Type B pancreatic cell (in vitro differentiated cells): ENCODE results near the gene FKBP1C. TPM values are rescaled to one million over a fixed set of nuclear protein-coding genes. Genes with fewer than 3 reads are reported as not detected.
"Not testable (repeated sequence)": the region's sequence is repeated elsewhere in the genome, so short reads cannot be mapped to it uniquely, and the experiment has no call there.

Experiments
- DNase-seq: peaks from one replicate; pipeline ENCODE4 v3.0.0; 2021; ENCODE audit warnings: mixed read lengths; ENCODE audit not compliant: unreplicated experiment; ENCODE audit errors: extremely low spot score
- H3K27ac Mint-ChIP-seq: 2 replicates; pipeline ENCODE4 v1.8.0; 2021; ENCODE audit warnings: mild to moderate bottlenecking, mixed read lengths
- H3K27me3 Mint-ChIP-seq: 2 replicates; pipeline ENCODE4 v1.8.0; 2021; ENCODE audit warnings: mixed read lengths
- H3K36me3 Mint-ChIP-seq: 2 replicates; pipeline ENCODE4 v1.8.0; 2021; ENCODE audit warnings: mixed read lengths
- H3K4me1 Mint-ChIP-seq: one replicate; pipeline ENCODE4 v1.8.0; 2021; ENCODE audit warnings: mixed read lengths; ENCODE audit not compliant: unreplicated experiment
- H3K4me3 Mint-ChIP-seq: 2 replicates; pipeline ENCODE4 v1.8.0; 2021; ENCODE audit warnings: mild to moderate bottlenecking, mixed read lengths
- H3K9me3 Mint-ChIP-seq: 2 replicates; pipeline ENCODE4 v1.8.0; 2021; ENCODE audit warnings: mixed read lengths
- CTCF ChIP-seq: fragments of 200-600 bp; sonication (generic); conservative IDR thresholded peaks from 2 replicates; pipeline ENCODE4 v1.5.0; 2021; ENCODE audit warnings: antibody characterized with exemption, mild to moderate bottlenecking
- long read RNA-seq: library from polyadenylated mRNA; unstranded; transcript quantifications from one replicate; pipeline ENCODE4 v2.0.0, GENCODE V29; 2020
- total RNA-seq: library from RNA; stranded (reverse); gene quantifications from 2 replicates; pipeline ENCODE4 v1.2.1, GENCODE V29; 2021; ENCODE audit warnings: low replicate concordance

The FKBP1C gene
- total RNA-seq = 0.63 and 0.79 TPM in 2 replicates
- long read RNA-seq = 0 reads

GRCh38 chr6:63211343-63211742, at the start of gene FKBP1C:
Gene FKBP1C, plus strand, starts transcription at chr6:63211469.
- not testable (repeated sequence) for H3K27ac Mint-ChIP-seq, H3K4me1 Mint-ChIP-seq, DNase-seq, H3K27me3 Mint-ChIP-seq, H3K4me3 Mint-ChIP-seq, H3K36me3 Mint-ChIP-seq
- peaks cover 10% of the 10 kb centered on the region for H3K9me3 Mint-ChIP-seq

GRCh38 chr6:63164047-63164803, 47.0 kb upstream of the FKBP1C start:
- H3K9me3 Mint-ChIP-seq, H3K4me1 Mint-ChIP-seq, H3K36me3 Mint-ChIP-seq, H3K27me3 Mint-ChIP-seq, DNase-seq, H3K27ac Mint-ChIP-seq, H3K4me3 Mint-ChIP-seq: not testable (repeated sequence)

GRCh38 chr6:63174173-63174572, 37.1 kb upstream of the FKBP1C start:
- DNase-seq = no peak
- Mint-ChIP-seq H3K4me1 (no peaks in the 10 kb centered on the region), H3K36me3 (no peaks in the 10 kb centered on the region), H3K27me3 (no peaks in the 10 kb centered on the region), H3K4me3 (no peak overlapping the region), H3K27ac (no peak overlapping the region), H3K9me3 (no peaks in the 10 kb centered on the region)
- no peak for TF ChIP-seq CTCF

GRCh38 chr6:63176181-63176580, 35.1 kb upstream of the FKBP1C start:
- Mint-ChIP-seq H3K9me3 (no peaks in the 10 kb centered on the region), H3K4me3 (no peak overlapping the region), H3K4me1 (no peaks in the 10 kb centered on the region), H3K36me3 (no peaks in the 10 kb centered on the region), H3K27ac (no peak overlapping the region), H3K27me3 (no peaks in the 10 kb centered on the region)
- no peak for DNase-seq
- TF ChIP-seq CTCF = no peak

GRCh38 chr6:63180367-63180766, 30.9 kb upstream of the FKBP1C start:
- Mint-ChIP-seq H3K9me3 (no peaks in the 10 kb centered on the region), H3K27ac (no peak overlapping the region), H3K4me3 (no peak overlapping the region), H3K36me3 (no peaks in the 10 kb centered on the region), H3K4me1 (no peaks in the 10 kb centered on the region), H3K27me3 (no peaks in the 10 kb centered on the region)
- DNase-seq = no peak
- no peak for TF ChIP-seq CTCF

- H3K27me3 Mint-ChIP-seq = no peaks in the 10 kb centered on the region
- no peak overlapping the region for H3K27ac Mint-ChIP-seq
- no peak for DNase-seq
- H3K9me3 Mint-ChIP-seq = no peaks in the 10 kb centered on the region
- no peak for TF ChIP-seq CTCF
- no peaks in the 10 kb centered on the region for H3K4me1 Mint-ChIP-seq
- no peaks in the 10 kb centered on the region for H3K36me3 Mint-ChIP-seq
- H3K4me3 Mint-ChIP-seq = no peak overlapping the region
These were observed 24.3 kb upstream of the FKBP1C start for GRCh38 chr6:63186970-63187369.
